ENCODE results near the gene KITLG.
"Not testable (repeated sequence)": the region's sequence is repeated elsewhere in the genome, so short reads cannot be mapped to it uniquely, and the experiment has no call there.

The KITLG gene

GRCh38 chr12:88522961-88523360 lies 57.3 kb downstream of the KITLG start:
- Histone ChIP-seq H3K4me1 (ENCODE audit: control insufficient read depth in 5 of 5, insufficient read depth in 5 of 5, low read length in 5 of 5) (peaks cover 0 to 2% (median 0%) of the 10 kb centered on the region in 5 donors), H3K9me3 (ENCODE audit: control insufficient read depth in 5 of 5, low read length in 5 of 5) (peaks cover 0 to 5% (median 3%) of the 10 kb centered on the region in 5 donors), H3K4me3 (ENCODE audit: low read depth in 1 of 5, low read length in 5 of 5) (no peak overlapping the region), H3K36me3 (ENCODE audit: control insufficient read depth in 5 of 5, insufficient read depth in 5 of 5, low read length in 5 of 5) (peaks cover 2 to 18% (median 5%) of the 10 kb centered on the region in 5 donors), H3K9ac (ENCODE audit: low read length in 5 of 5) (no peak overlapping the region), H3K27ac (ENCODE audit: low read depth, low read length) (no peak overlapping the region), H3K27me3 (ENCODE audit: control insufficient read depth in 5 of 5, insufficient read depth in 4 of 5, low read length in 5 of 5) (no peaks in the 10 kb centered on the region)

- Histone ChIP-seq H3K27me3 (ENCODE audit: control insufficient read depth in 5 of 5, insufficient read depth in 4 of 5, low read length in 5 of 5) (no peaks in the 10 kb centered on the region), H3K27ac (ENCODE audit: low read depth, low read length) (no peak overlapping the region)
These were observed 59.8 kb downstream of the KITLG start for GRCh38 chr12:88520436-88520820.

GRCh38 chr12:88519802-88520435 lies 60.4 kb downstream of the KITLG start:
- peaks cover 0 to 6% (median 0%) of the 10 kb centered on the region in 5 donors for H3K36me3 ChIP-seq (ENCODE audit: control insufficient read depth in 5 of 5, insufficient read depth in 5 of 5, low read length in 5 of 5)
- H3K27ac ChIP-seq (ENCODE audit: low read depth, low read length), result no peak overlapping the region
- H3K9me3 ChIP-seq (ENCODE audit: control insufficient read depth in 5 of 5, low read length in 5 of 5), result no peaks in the 10 kb centered on the region
- H3K4me1 ChIP-seq (ENCODE audit: control insufficient read depth in 5 of 5, insufficient read depth in 5 of 5, low read length in 5 of 5), result peaks cover 0 to 2% (median 0%) of the 10 kb centered on the region in 5 donors
- H3K27me3 ChIP-seq (ENCODE audit: control insufficient read depth in 5 of 5, insufficient read depth in 4 of 5, low read length in 5 of 5), result no peaks in the 10 kb centered on the region
- no peak overlapping the region for H3K9ac ChIP-seq (ENCODE audit: low read length in 5 of 5)
- no peak overlapping the region for H3K4me3 ChIP-seq (ENCODE audit: low read depth in 1 of 5, low read length in 5 of 5)

More at GRCh38 chr12:88520436-88520820, 59.8 kb downstream of the KITLG start:
- Histone ChIP-seq H3K4me3 (ENCODE audit: low read depth in 1 of 5, low read length in 5 of 5) (no peak overlapping the region), H3K9ac (ENCODE audit: low read length in 5 of 5) (no peak overlapping the region), H3K4me1 (ENCODE audit: control insufficient read depth in 5 of 5, insufficient read depth in 5 of 5, low read length in 5 of 5) (peaks cover 0 to 2% (median 0%) of the 10 kb centered on the region in 5 donors), H3K9me3 (ENCODE audit: control insufficient read depth in 5 of 5, low read length in 5 of 5) (no peaks in the 10 kb centered on the region), H3K36me3 (ENCODE audit: control insufficient read depth in 5 of 5, insufficient read depth in 5 of 5, low read length in 5 of 5) (peaks cover 0 to 4% (median 0%) of the 10 kb centered on the region in 5 donors)

GRCh38 chr12:88518863-88519403 lies 61.3 kb downstream of the KITLG start:
- H3K27ac ChIP-seq (ENCODE audit: low read depth, low read length), result no peak overlapping the region
- peaks cover 0 to 6% (median 0%) of the 10 kb centered on the region in 5 donors for H3K36me3 ChIP-seq (ENCODE audit: control insufficient read depth in 5 of 5, insufficient read depth in 5 of 5, low read length in 5 of 5)
- peaks cover 0 to 2% (median 0%) of the 10 kb centered on the region in 5 donors for H3K4me1 ChIP-seq (ENCODE audit: control insufficient read depth in 5 of 5, insufficient read depth in 5 of 5, low read length in 5 of 5)

GRCh38 chr12:88516811-88517210 lies 63.5 kb downstream of the KITLG start:
- Histone ChIP-seq H3K27me3 (ENCODE audit: control insufficient read depth in 5 of 5, insufficient read depth in 4 of 5, low read length in 5 of 5) (no peaks in the 10 kb centered on the region), H3K36me3 (ENCODE audit: control insufficient read depth in 5 of 5, insufficient read depth in 5 of 5, low read length in 5 of 5) (peaks cover 0 to 6% (median 0%) of the 10 kb centered on the region in 5 donors), H3K4me3 (ENCODE audit: low read depth in 1 of 5, low read length in 5 of 5) (no peak overlapping the region), H3K9me3 (ENCODE audit: control insufficient read depth in 5 of 5, low read length in 5 of 5) (no peaks in the 10 kb centered on the region), H3K9ac (ENCODE audit: low read length in 5 of 5) (no peak overlapping the region), H3K4me1 (ENCODE audit: control insufficient read depth in 5 of 5, insufficient read depth in 5 of 5, low read length in 5 of 5) (peaks cover 0 to 2% (median 0%) of the 10 kb centered on the region in 5 donors), H3K27ac (ENCODE audit: low read depth, low read length) (no peak overlapping the region)

More at GRCh38 chr12:88518863-88519403, 61.3 kb downstream of the KITLG start:
- no peak overlapping the region for H3K9ac ChIP-seq (ENCODE audit: low read length in 5 of 5)
- H3K4me3 ChIP-seq (ENCODE audit: low read depth in 1 of 5, low read length in 5 of 5), result no peak overlapping the region
- no peaks in the 10 kb centered on the region for H3K27me3 ChIP-seq (ENCODE audit: control insufficient read depth in 5 of 5, insufficient read depth in 4 of 5, low read length in 5 of 5)
- H3K9me3 ChIP-seq (ENCODE audit: control insufficient read depth in 5 of 5, low read length in 5 of 5), result no peaks in the 10 kb centered on the region

GRCh38 chr12:88510843-88511242 lies 69.4 kb downstream of the KITLG start:
- no peak overlapping the region for H3K4me3 ChIP-seq (ENCODE audit: low read depth in 1 of 5, low read length in 5 of 5)

GRCh38 chr12:88509851-88510250 lies 70.4 kb downstream of the KITLG start:
- no peaks in the 10 kb centered on the region for H3K4me1 ChIP-seq (ENCODE audit: control insufficient read depth in 5 of 5, insufficient read depth in 5 of 5, low read length in 5 of 5)
- H3K4me3 ChIP-seq (ENCODE audit: low read depth in 1 of 5, low read length in 5 of 5), result no peak overlapping the region
- H3K9me3 ChIP-seq (ENCODE audit: control insufficient read depth in 5 of 5, low read length in 5 of 5), result no peaks in the 10 kb centered on the region
- H3K9ac ChIP-seq (ENCODE audit: low read length in 5 of 5), result no peak overlapping the region
- peaks cover 4 to 22% (median 14%) of the 10 kb centered on the region in 5 donors for H3K36me3 ChIP-seq (ENCODE audit: control insufficient read depth in 5 of 5, insufficient read depth in 5 of 5, low read length in 5 of 5)
- no peak overlapping the region for H3K27ac ChIP-seq (ENCODE audit: low read depth, low read length)
- H3K27me3 ChIP-seq (ENCODE audit: control insufficient read depth in 5 of 5, insufficient read depth in 4 of 5, low read length in 5 of 5), result no peaks in the 10 kb centered on the region

More at GRCh38 chr12:88510843-88511242, 69.4 kb downstream of the KITLG start:
- Histone ChIP-seq H3K27me3 (ENCODE audit: control insufficient read depth in 5 of 5, insufficient read depth in 4 of 5, low read length in 5 of 5) (no peaks in the 10 kb centered on the region), H3K36me3 (ENCODE audit: control insufficient read depth in 5 of 5, insufficient read depth in 5 of 5, low read length in 5 of 5) (peaks cover 0 to 14% (median 6%) of the 10 kb centered on the region in 5 donors), H3K27ac (ENCODE audit: low read depth, low read length) (no peak overlapping the region), H3K4me1 (ENCODE audit: control insufficient read depth in 5 of 5, insufficient read depth in 5 of 5, low read length in 5 of 5) (no peaks in the 10 kb centered on the region), H3K9ac (ENCODE audit: low read length in 5 of 5) (no peak overlapping the region), H3K9me3 (ENCODE audit: control insufficient read depth in 5 of 5, low read length in 5 of 5) (no peaks in the 10 kb centered on the region)

GRCh38 chr12:88509347-88509746 lies 70.9 kb downstream of the KITLG start:
- no peak overlapping the region for H3K9ac ChIP-seq (ENCODE audit: low read length in 5 of 5)

GRCh38 chr12:88507851-88508250 lies 72.4 kb downstream of the KITLG start:
- H3K9ac ChIP-seq (ENCODE audit: low read length in 5 of 5); H3K27ac ChIP-seq (ENCODE audit: low read depth, low read length); H3K27me3 ChIP-seq (ENCODE audit: control insufficient read depth in 5 of 5, insufficient read depth in 4 of 5, low read length in 5 of 5); H3K4me1 ChIP-seq (ENCODE audit: control insufficient read depth in 5 of 5, insufficient read depth in 5 of 5, low read length in 5 of 5); H3K4me3 ChIP-seq (ENCODE audit: low read depth in 1 of 5, low read length in 5 of 5); H3K9me3 ChIP-seq (ENCODE audit: control insufficient read depth in 5 of 5, low read length in 5 of 5): not testable (repeated sequence)
- peaks cover 4 to 31% (median 18%) of the 10 kb centered on the region in 5 donors for H3K36me3 ChIP-seq (ENCODE audit: control insufficient read depth in 5 of 5, insufficient read depth in 5 of 5, low read length in 5 of 5)

More at GRCh38 chr12:88509347-88509746, 70.9 kb downstream of the KITLG start:
- Histone ChIP-seq H3K36me3 (ENCODE audit: control insufficient read depth in 5 of 5, insufficient read depth in 5 of 5, low read length in 5 of 5) (peaks cover 4 to 24% (median 14%) of the 10 kb centered on the region in 5 donors), H3K4me3 (ENCODE audit: low read depth in 1 of 5, low read length in 5 of 5) (no peak overlapping the region), H3K4me1 (ENCODE audit: control insufficient read depth in 5 of 5, insufficient read depth in 5 of 5, low read length in 5 of 5) (no peaks in the 10 kb centered on the region), H3K27ac (ENCODE audit: low read depth, low read length) (no peak overlapping the region), H3K9me3 (ENCODE audit: control insufficient read depth in 5 of 5, low read length in 5 of 5) (no peaks in the 10 kb centered on the region), H3K27me3 (ENCODE audit: control insufficient read depth in 5 of 5, insufficient read depth in 4 of 5, low read length in 5 of 5) (no peaks in the 10 kb centered on the region)

- Histone ChIP-seq H3K9me3 (ENCODE audit: control insufficient read depth in 5 of 5, low read length in 5 of 5) (no peaks in the 10 kb centered on the region), H3K36me3 (ENCODE audit: control insufficient read depth in 5 of 5, insufficient read depth in 5 of 5, low read length in 5 of 5) (peaks cover 4 to 31% (median 18%) of the 10 kb centered on the region in 5 donors), H3K4me3 (ENCODE audit: low read depth in 1 of 5, low read length in 5 of 5) (no peak overlapping the region), H3K9ac (ENCODE audit: low read length in 5 of 5) (no peak overlapping the region), H3K27ac (ENCODE audit: low read depth, low read length) (no peak overlapping the region), H3K4me1 (ENCODE audit: control insufficient read depth in 5 of 5, insufficient read depth in 5 of 5, low read length in 5 of 5) (peaks cover 0 to 7% (median 3%) of the 10 kb centered on the region in 5 donors), H3K27me3 (ENCODE audit: control insufficient read depth in 5 of 5, insufficient read depth in 4 of 5, low read length in 5 of 5) (no peaks in the 10 kb centered on the region)
These were observed 73.0 kb downstream of the KITLG start for GRCh38 chr12:88507270-88507669.

All from subcutaneous abdominal adipose tissue (tissue), 5 donors.